K562 (cell line): ENCODE measurements around the gene BDH1. TPM values are rescaled to one million over a fixed set of nuclear protein-coding genes. Genes with fewer than 3 reads are reported as not detected.
A peak's percentile ranks its signal among the peaks of the same experiment; 100 is the strongest.

Experiments
- ATAC-seq: fragments of 200-7000 bp; cut with Tn5 transposase; 3 replicates; pipeline ENCODE4 v1.9.1; 2020; ENCODE audit warnings: moderate library complexity
- BruUV-seq: library from RNA; stranded (reverse); fragments of 400-500 nt; replicated peaks from 2 replicates; lab custom pipeline; 2021; lab: Mats Ljungman, UMichigan
- CTCF ChIA-PET: fragments of 300-600 bp; formaldehyde crosslinking; extraction: SDS; loops from one replicate; lab custom pipeline; 2021; ENCODE audit warnings: low intra/inter-chr PET ratio; lab: Yijun Ruan, JAX
- POLR2A ChIA-PET: fragments of 300-600, 350-650 bp; sonication (Branson Sonifier 250); formaldehyde crosslinking; extraction: SDS; loops from one replicate; lab custom pipeline; 2021; ENCODE audit warnings: antibody characterized with exemption, inconsistent platforms; lab: Yijun Ruan, JAX
- DNase-seq, 4 experiments: peaks; one replicate each; pipeline versions ENCODE4 v3.0.0 to v3.0.0-alpha.2; 2011 to 2018; ENCODE audit warnings: low spot score in 3 of 4, mixed read lengths in 3 of 4; ENCODE audit errors: extremely low read depth in 1 of 4
- FAIRE-seq: peaks from 2 replicates; lab custom pipeline; 2011; peaks lifted over from hg19 to GRCh38; lab: Jason Lieb, UNC
- H2AFZ ChIP-seq: 2 replicates; pipeline ENCODE4 v1.6.0; 2011; ENCODE audit warnings: low read depth, low read length, control low read depth, inconsistent platforms
- H3K27ac ChIP-seq: fragments of 200-600 bp; 3 replicates; pipeline ENCODE4 v1.8.0; 2011; ENCODE audit warnings: low read depth, mild to moderate bottlenecking, control low read depth, inconsistent platforms, low read length, moderate library complexity, mixed read lengths; ENCODE audit errors: extremely low read depth
- H3K27me3 ChIP-seq, 2 experiments: fragments of 300-600 bp in 1 of 2; 2 replicates in 1 of 2; 3 replicates in 1 of 2; pipeline versions ENCODE4 v1.6.0 to v1.8.0; 2011; ENCODE audit warnings: inconsistent platforms in 2 of 2, low read length in 2 of 2, mild to moderate bottlenecking in 1 of 2, mixed read lengths in 1 of 2, moderate library complexity in 1 of 2; ENCODE audit not compliant: control insufficient read depth in 2 of 2, insufficient read depth in 2 of 2
- H3K36me3 ChIP-seq: fragments of 300-600 bp; 3 replicates; pipeline ENCODE4 v1.8.0; 2011; ENCODE audit warnings: mild to moderate bottlenecking, low read length, inconsistent platforms; ENCODE audit not compliant: control insufficient read depth, insufficient read depth
- H3K4me1 ChIP-seq, 2 experiments: fragments of 200-600 bp in 1 of 2; replicated peaks in 1 of 2; 2 replicates in 1 of 2; 3 replicates in 1 of 2; pipeline versions ENCODE4 v1.5.1 to v1.8.0; 2011; ENCODE audit warnings: inconsistent platforms in 2 of 2, low read length in 2 of 2, mild to moderate bottlenecking in 1 of 2, mixed read lengths in 1 of 2, moderate library complexity in 1 of 2; ENCODE audit not compliant: control insufficient read depth in 2 of 2, insufficient read depth in 2 of 2
- H3K4me2 ChIP-seq: 2 replicates; pipeline ENCODE4 v1.6.1; 2011; ENCODE audit warnings: low read length, control low read depth, inconsistent platforms, mixed read lengths; ENCODE audit not compliant: insufficient read depth
- H3K4me3 ChIP-seq: fragments of 200-600 bp; sonication (generic), shearing (Covaris generic); 2 replicates; pipeline ENCODE4 v1.5.1; 2016; ENCODE audit warnings: control low read depth, inconsistent platforms
- H3K79me2 ChIP-seq: fragments of 200-600 bp; 3 replicates; pipeline ENCODE4 v1.8.0; 2011; ENCODE audit warnings: low read length, inconsistent platforms; ENCODE audit not compliant: control insufficient read depth, insufficient read depth
- H3K9ac ChIP-seq, 2 experiments: 2 replicates each; pipeline versions ENCODE4 v1.6.0 to v1.6.1; 2011; ENCODE audit warnings: low read depth in 2 of 2, low read length in 2 of 2, control low read depth in 1 of 2, inconsistent platforms in 1 of 2, mild to moderate bottlenecking in 1 of 2, mixed read lengths in 1 of 2; ENCODE audit not compliant: insufficient read depth in 1 of 2
- H3K9me1 ChIP-seq: one replicate; pipeline ENCODE4 v1.6.0; 2011; ENCODE audit warnings: inconsistent platforms, mild to moderate bottlenecking, low read length, moderate library complexity; ENCODE audit not compliant: control insufficient read depth, insufficient read depth
- H3K9me3 ChIP-seq: replicated peaks from 2 replicates; pipeline ENCODE4 v1.5.1; 2011; ENCODE audit warnings: low read depth, low read length, inconsistent platforms; ENCODE audit not compliant: control insufficient read depth, insufficient read depth
- H4K20me1 ChIP-seq: replicated peaks from 2 replicates; pipeline ENCODE4 v1.6.1; 2011; ENCODE audit warnings: low read length, inconsistent platforms, mixed read lengths; ENCODE audit not compliant: control insufficient read depth, insufficient read depth
- ATF2 ChIP-seq: sonication (generic); formaldehyde crosslinking; IDR thresholded peaks from 2 replicates; pipeline ENCODE4 v1.8.1; 2022; ENCODE audit warnings: missing genetic modification reagents
- ATF7 ChIP-seq: fragments of 450-650 bp; IDR thresholded peaks from 2 replicates; pipeline ENCODE4 v1.7.1; 2014; ENCODE audit warnings: mild to moderate bottlenecking, moderate library complexity
- CHCHD3 ChIP-seq: fragments of 250-450 bp; sonication (Bioruptor Pico); IDR thresholded peaks from 2 replicates; pipeline ENCODE4 v2.1.2; 2022; ENCODE audit warnings: mild to moderate bottlenecking
- GATA2 ChIP-seq: sonication (generic); formaldehyde crosslinking; IDR thresholded peaks from 2 replicates; pipeline ENCODE4 v1.4.0; 2020; ENCODE audit warnings: mild to moderate bottlenecking, missing genetic modification reagents
- GTF2A2 ChIP-seq: IDR thresholded peaks from 2 replicates; pipeline ENCODE4 v1.6.1; 2016; ENCODE audit warnings: mild to moderate bottlenecking, missing genetic modification characterization, missing compliant biosample characterization
- GTF2F1 ChIP-seq: IDR thresholded peaks from 2 replicates; pipeline ENCODE4 v1.6.1; 2011; ENCODE audit warnings: low read depth, low read length, improper control_type of control experiment
- HDAC6 ChIP-seq: IDR thresholded peaks from 2 replicates; pipeline ENCODE4 v1.6.1; 2012; ENCODE audit warnings: low read depth, mild to moderate bottlenecking, control low read depth, inconsistent platforms, low read length, moderate library complexity
- HMGXB4 ChIP-seq: sonication (generic); formaldehyde crosslinking; IDR thresholded peaks from 2 replicates; pipeline ENCODE4 v1.8.1; 2023; ENCODE audit warnings: mild to moderate bottlenecking, missing genetic modification reagents
- ZBTB43 ChIP-seq: sonication (generic); formaldehyde crosslinking; IDR thresholded peaks from 2 replicates; pipeline ENCODE4 v1.8.0; 2023; ENCODE audit warnings: mild to moderate bottlenecking, missing genetic modification reagents
- ZBTB5 ChIP-seq: fragments of 450-650 bp; IDR thresholded peaks from 2 replicates; pipeline ENCODE4 v1.6.1; 2017; ENCODE audit warnings: antibody characterized with exemption
- ZNF609 ChIP-seq: sonication (generic); formaldehyde crosslinking; IDR thresholded peaks from 2 replicates; pipeline ENCODE4 v1.8.1; 2023; ENCODE audit warnings: missing genetic modification reagents, mild to moderate bottlenecking, borderline replicate concordance
- WGBS: fragments of 100-300 bp; shearing (Covaris generic); methylation state at CpG from one replicate; pipeline ENCODE4 v1.1.6; 2016; ENCODE audit warnings: low coverage, mixed read lengths; ENCODE audit not compliant: insufficient coverage; ENCODE audit errors: missing lambda C conversion rate; 5-methylcytosine and 5-hydroxymethylcytosine counted together
- in situ Hi-C: fragments of 300-500 bp; cut with MboI; formaldehyde crosslinking; loops from 4 replicates; pipeline ENCODE4 v1.15.0; 2018; ENCODE audit warnings: inconsistent platforms, mixed read lengths
- intact Hi-C: fragments of 100-400 bp; cut with micrococcal nuclease; formaldehyde crosslinking; loops from 2 replicates; pipeline ENCODE4 v1.14.2; 2022
- polyA plus RNA-seq, 8 experiments: library from polyadenylated mRNA; depleted of rRNA in 4 of 8; stranded (reverse) in 5 of 8; unstranded in 3 of 8; fragments of >200 nt; fragmentation: Nextera tagmentation in 2 of 8; fragmentation: Illumina TruSeq in 1 of 8; extraction: Ambion mirVana in 2 of 8; extraction: Trizol in 1 of 8; gene quantifications; 2 replicates each; pipeline versions ENCODE4 v1.2.1 to v1.2.3, GENCODE V29; 2011 to 2014; ENCODE audit warnings: inconsistent platforms in 1 of 8, missing spikeins in 1 of 8
- total RNA-seq, 7 experiments: library from RNA; depleted of rRNA in 6 of 7; stranded (reverse); fragments of >200 nt in 6 of 7; fragmentation: Illumina TruSeq in 2 of 7; extraction: Trizol in 2 of 7; gene quantifications; 2 replicates each; pipeline versions ENCODE4 v1.2.1 to v1.2.3, GENCODE V29; 2011 to 2021; ENCODE audit warnings: low replicate concordance in 1 of 7

The BDH1 gene
- total and polyA plus RNA-seq, 9 of the 15 experiments (the other 6 are each of a cell fraction or from before 2014, with no cell fraction given) = 0.07 to 0.89 (median 0.12) TPM; not detected in 3

- H3K4me3 ChIP-seq = no peak overlapping the region
- no peaks in the 10 kb centered on the region for H4K20me1 ChIP-seq
- BruUV-seq = no TSS peak
- H3K27me3 ChIP-seq = peaks cover 13 to 14% of the 10 kb centered on the region in 2 experiments; a peak in 4 of 5 replicates
- H3K9me3 ChIP-seq = no peaks in the 10 kb centered on the region
- H3K4me1 ChIP-seq = peaks cover 0 to 19% of the 10 kb centered on the region in 2 experiments; a peak in 2 of 5 replicates
- ATAC-seq (no peak), FAIRE-seq (no peak), DNase-seq (no peak)
- WGBS = 41% methylated on average over 10 of the region's 10 CpGs
- no peak overlapping the region for H3K27ac ChIP-seq
- CTCF ChIA-PET = no interaction called here
- H3K79me2 ChIP-seq = no peaks in the 10 kb centered on the region
- H3K9ac ChIP-seq = no peak overlapping the region
- no peaks in the 10 kb centered on the region for H3K36me3 ChIP-seq
- H2AFZ ChIP-seq = peak overlapping the region; percentile 50; the same call in 1 of the 2 replicates
- in situ Hi-C loops = no loop called here
- POLR2A ChIA-PET = interaction anchor here (1.0 kb wide), 2 partner anchors 8 to 17 kb away, joined by 3 to 4 read pairs; no protein-coding TSS in a partner anchor
- H3K4me2 ChIP-seq = no peak overlapping the region
- H3K9me1 ChIP-seq = no peaks in the 10 kb centered on the region
- intact Hi-C loops = no loop called here
- TF ChIP-seq HDAC6 (no peak), ZNF609 (CRISPR knock-in tag) (no peak), ATF2 (CRISPR knock-in tag) (no peak), ZBTB43 (CRISPR knock-in tag) (no peak), ZBTB5 (no peak), GTF2F1 (no peak), HMGXB4 (CRISPR knock-in tag) (no peak), GATA2 (CRISPR knock-in tag) (no peak), ATF7 (no peak), GTF2A2 (tag) (no peak), CHCHD3 (CRISPR knock-in tag) (no peak)
Observed at GRCh38 chr3:197554196-197554561, 1.6 kb downstream of the BDH1 start.
